ENCODE measurements around the gene CSNK1E.

Gene CSNK1E

GRCh38 chr22:38289583-38290082, 27.6 kb downstream of the CSNK1E start:
- Histone ChIP-seq H3K27me3 (ENCODE audit: insufficient read depth, low read length) (no peaks in the 10 kb centered on the region), H3K9me3 (ENCODE audit: insufficient read depth, low read depth, low read length) (no peaks in the 10 kb centered on the region), H3K27ac (ENCODE audit: low read depth, low read length) (no peak overlapping the region; the same call in 1 of the 2 replicates), H3K4me3 (ENCODE audit: low read length) (no peak overlapping the region), H3K36me3 (ENCODE audit: insufficient read depth, low read length) (peaks cover 42% of the 10 kb centered on the region), H3K9ac (ENCODE audit: low read depth, low read length) (no peak overlapping the region), H3K4me1 (ENCODE audit: insufficient read depth, low read length) (no peaks in the 10 kb centered on the region)
- 95% methylated on average over 12 of the region's 12 CpGs for WGBS

GRCh38 chr22:38286915-38287669, 30.1 kb downstream of the CSNK1E start:
- Histone ChIP-seq H3K9me3 (ENCODE audit: insufficient read depth, low read depth, low read length) (no peaks in the 10 kb centered on the region), H3K9ac (ENCODE audit: low read depth, low read length) (no peak overlapping the region), H3K36me3 (ENCODE audit: insufficient read depth, low read length) (peaks cover 16% of the 10 kb centered on the region), H3K27me3 (ENCODE audit: insufficient read depth, low read length) (no peaks in the 10 kb centered on the region), H3K4me3 (ENCODE audit: low read length) (no peak overlapping the region), H3K4me1 (ENCODE audit: insufficient read depth, low read length) (peaks cover 8% of the 10 kb centered on the region), H3K27ac (ENCODE audit: low read depth, low read length) (no peak overlapping the region)
- WGBS, result 91% methylated on average over 11 of the region's 11 CpGs

GRCh38 chr22:38285018-38285417, 32.2 kb downstream of the CSNK1E start:
- Histone ChIP-seq H3K4me3 (ENCODE audit: low read length) (no peak overlapping the region), H3K27ac (ENCODE audit: low read depth, low read length) (no peak overlapping the region), H3K27me3 (ENCODE audit: insufficient read depth, low read length) (no peaks in the 10 kb centered on the region), H3K9me3 (ENCODE audit: insufficient read depth, low read depth, low read length) (no peaks in the 10 kb centered on the region), H3K36me3 (ENCODE audit: insufficient read depth, low read length) (0 out of 2 replicates have a peak, but pooled peaks cover 4% of the 10 kb centered on the region), H3K4me1 (ENCODE audit: insufficient read depth, low read length) (peaks cover 8% of the 10 kb centered on the region), H3K9ac (ENCODE audit: low read depth, low read length) (no peak overlapping the region)
- 87% methylated on average over 8 of the region's 8 CpGs for WGBS

GRCh38 chr22:38284042-38284402, 33.2 kb downstream of the CSNK1E start:
- H3K4me1 ChIP-seq (ENCODE audit: insufficient read depth, low read length), result peaks cover 8% of the 10 kb centered on the region
- WGBS, result 88% methylated on average over 5 of the region's 5 CpGs
- no peak overlapping the region for H3K9ac ChIP-seq (ENCODE audit: low read depth, low read length)
- H3K36me3 ChIP-seq (ENCODE audit: insufficient read depth, low read length), result no peaks in the 10 kb centered on the region
- peak overlapping the region; percentile 70; the same call in 1 of the 2 replicates for H3K27ac ChIP-seq (ENCODE audit: low read depth, low read length)
- no peaks in the 10 kb centered on the region for H3K9me3 ChIP-seq (ENCODE audit: insufficient read depth, low read depth, low read length)
- no peak overlapping the region for H3K4me3 ChIP-seq (ENCODE audit: low read length)
- no peaks in the 10 kb centered on the region for H3K27me3 ChIP-seq (ENCODE audit: insufficient read depth, low read length)

GRCh38 chr22:38282397-38282796, 34.8 kb downstream of the CSNK1E start:
- Histone ChIP-seq H3K9me3 (ENCODE audit: insufficient read depth, low read depth, low read length) (no peaks in the 10 kb centered on the region), H3K27me3 (ENCODE audit: insufficient read depth, low read length) (no peaks in the 10 kb centered on the region), H3K36me3 (ENCODE audit: insufficient read depth, low read length) (no peaks in the 10 kb centered on the region), H3K27ac (ENCODE audit: low read depth, low read length) (no peak overlapping the region), H3K9ac (ENCODE audit: low read depth, low read length) (no peak overlapping the region), H3K4me1 (ENCODE audit: insufficient read depth, low read length) (peaks cover 8% of the 10 kb centered on the region), H3K4me3 (ENCODE audit: low read length) (no peak overlapping the region)
- 96% methylated on average over 9 of the region's 9 CpGs for WGBS

- H3K9ac ChIP-seq (ENCODE audit: low read depth, low read length), result no peak overlapping the region
- WGBS, result 85% methylated on average over 2 of the region's 2 CpGs
- peaks cover 10% of the 10 kb centered on the region for H3K4me1 ChIP-seq (ENCODE audit: insufficient read depth, low read length)
- H3K9me3 ChIP-seq (ENCODE audit: insufficient read depth, low read depth, low read length), result no peaks in the 10 kb centered on the region
- no peaks in the 10 kb centered on the region for H3K27me3 ChIP-seq (ENCODE audit: insufficient read depth, low read length)
- no peaks in the 10 kb centered on the region for H3K36me3 ChIP-seq (ENCODE audit: insufficient read depth, low read length)
- no peak overlapping the region for H3K27ac ChIP-seq (ENCODE audit: low read depth, low read length)
- H3K4me3 ChIP-seq (ENCODE audit: low read length), result no peak overlapping the region
These were observed 41.1 kb downstream of the CSNK1E start for GRCh38 chr22:38276166-38276565.

- Histone ChIP-seq H3K9me3 (ENCODE audit: insufficient read depth, low read depth, low read length) (no peaks in the 10 kb centered on the region), H3K4me1 (ENCODE audit: insufficient read depth, low read length) (peaks cover 18% of the 10 kb centered on the region), H3K27ac (ENCODE audit: low read depth, low read length) (peak overlapping the region; percentile 46), H3K9ac (ENCODE audit: low read depth, low read length) (peak overlapping the region; percentile 76), H3K4me3 (ENCODE audit: low read length) (peak overlapping the region; percentile 71), H3K36me3 (ENCODE audit: insufficient read depth, low read length) (peaks cover 7% of the 10 kb centered on the region; the same call in 1 of the 2 replicates), H3K27me3 (ENCODE audit: insufficient read depth, low read length) (no peaks in the 10 kb centered on the region)
- 24% methylated on average over 26 of the region's 26 CpGs for WGBS
These were observed 44.0 kb downstream of the CSNK1E start for GRCh38 chr22:38273135-38273826.

- no peaks in the 10 kb centered on the region for H3K27me3 ChIP-seq (ENCODE audit: insufficient read depth, low read length)
- WGBS, result under 1% methylated on average over 97 of the region's 97 CpGs
- H3K9me3 ChIP-seq (ENCODE audit: insufficient read depth, low read depth, low read length), result no peaks in the 10 kb centered on the region
- H3K27ac ChIP-seq (ENCODE audit: low read depth, low read length), result peak within 1 kb of the TSS; percentile 56
- H3K4me1 ChIP-seq (ENCODE audit: insufficient read depth, low read length), result peaks cover 18% of the 10 kb centered on the region
- H3K9ac ChIP-seq (ENCODE audit: low read depth, low read length), result peak within 1 kb of the TSS; percentile 76
- peak within 1 kb of the TSS; percentile 71 for H3K4me3 ChIP-seq (ENCODE audit: low read length)
- H3K36me3 ChIP-seq (ENCODE audit: insufficient read depth, low read length), result peaks cover 7% of the 10 kb centered on the region; the same call in 1 of the 2 replicates
These were observed 44.7 kb downstream of the CSNK1E start, which contains the start of gene TMEM184B for GRCh38 chr22:38272373-38273134. Gene TMEM184B (minus strand): TSS chr22:38273010. CDS start chr22:38247961, 25,049 bp downstream.

GRCh38 chr22:38271927-38272372, 45.3 kb downstream of the CSNK1E start:
- peaks cover 7% of the 10 kb centered on the region; the same call in 1 of the 2 replicates for H3K36me3 ChIP-seq (ENCODE audit: insufficient read depth, low read length)
- H3K4me1 ChIP-seq (ENCODE audit: insufficient read depth, low read length), result peaks cover 18% of the 10 kb centered on the region
- H3K27ac ChIP-seq (ENCODE audit: low read depth, low read length), result no peak overlapping the region; the same call in 1 of the 2 replicates
- H3K4me3 ChIP-seq (ENCODE audit: low read length), result peak overlapping the region; percentile 71
- peak overlapping the region; percentile 76 for H3K9ac ChIP-seq (ENCODE audit: low read depth, low read length)
- H3K27me3 ChIP-seq (ENCODE audit: insufficient read depth, low read length), result no peaks in the 10 kb centered on the region
- H3K9me3 ChIP-seq (ENCODE audit: insufficient read depth, low read depth, low read length), result no peaks in the 10 kb centered on the region
- 11% methylated on average over 7 of the region's 7 CpGs for WGBS

- Histone ChIP-seq H3K27me3 (ENCODE audit: insufficient read depth, low read length) (no peaks in the 10 kb centered on the region), H3K27ac (ENCODE audit: low read depth, low read length) (no peak overlapping the region), H3K36me3 (ENCODE audit: insufficient read depth, low read length) (peaks cover 7% of the 10 kb centered on the region; the same call in 1 of the 2 replicates), H3K9ac (ENCODE audit: low read depth, low read length) (no peak overlapping the region), H3K9me3 (ENCODE audit: insufficient read depth, low read depth, low read length) (no peaks in the 10 kb centered on the region), H3K4me1 (ENCODE audit: insufficient read depth, low read length) (peaks cover 18% of the 10 kb centered on the region), H3K4me3 (ENCODE audit: low read length) (peak overlapping the region; percentile 71; the same call in 1 of the 2 replicates)
- WGBS, result 92% methylated on average over 7 of the region's 7 CpGs
These were observed 46.1 kb downstream of the CSNK1E start for GRCh38 chr22:38271101-38271500.
